Measurements from ENCODE around the gene CEP72.
"Not testable (repeated sequence)": the region's sequence is repeated elsewhere in the genome, so short reads cannot be mapped to it uniquely, and the experiment has no call there.

The CEP72 gene

GRCh38 chr5:581266-581665 is 30.9 kb upstream of the CEP72 start:
- no peak for DNase-seq

DNA sequence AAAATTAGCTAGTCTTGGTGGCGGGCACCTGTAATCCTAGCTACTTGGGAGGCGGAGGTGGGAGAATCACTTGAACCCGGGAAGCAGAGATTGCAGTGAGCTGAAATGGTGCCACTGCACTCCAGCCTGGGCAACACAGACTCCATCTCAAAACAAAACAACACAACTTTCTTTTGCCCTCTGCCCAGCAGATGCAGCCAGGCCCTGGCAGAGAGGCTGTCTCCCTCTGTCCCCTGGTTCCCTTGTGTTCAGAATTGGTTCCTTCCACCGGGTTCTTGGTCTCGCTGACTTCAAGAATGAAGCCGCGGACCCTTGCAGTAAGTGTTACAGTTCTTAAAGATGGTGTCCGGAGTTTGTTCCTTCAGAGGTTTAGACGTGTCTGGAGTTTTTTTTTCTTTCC is 30.2 kb upstream of the CEP72 start:
- no peak for DNase-seq

DNA sequence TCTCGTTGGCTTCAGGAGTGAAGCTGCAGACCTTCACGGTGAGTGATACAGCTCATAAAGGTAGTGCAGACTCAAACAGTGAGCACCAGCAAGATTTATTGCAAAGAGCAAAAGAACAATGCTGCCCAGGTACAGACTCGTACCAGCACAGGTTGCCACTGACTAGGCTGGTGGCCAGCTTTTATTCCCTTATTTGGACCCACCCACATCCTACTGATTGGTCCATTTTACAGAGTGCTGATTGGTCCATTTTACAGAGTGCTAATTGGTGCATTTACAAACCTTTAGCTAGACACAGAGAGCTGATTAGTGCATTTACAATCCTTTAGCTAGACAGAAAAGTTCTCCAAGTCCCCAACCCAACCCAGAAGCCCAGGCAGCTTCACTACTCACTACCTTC is 29.7 kb upstream of the CEP72 start:
- not testable (repeated sequence) for DNase-seq

GRCh38 chr5:582936-583635 is 29.1 kb upstream of the CEP72 start:
- DNase-seq = no peak

GRCh38 chr5:583645-584044 is 28.5 kb upstream of the CEP72 start:
- no peak for DNase-seq

- DNase-seq = no peak
These were observed 27.9 kb upstream of the CEP72 start for GRCh38 chr5:584216-584615.

DNA sequence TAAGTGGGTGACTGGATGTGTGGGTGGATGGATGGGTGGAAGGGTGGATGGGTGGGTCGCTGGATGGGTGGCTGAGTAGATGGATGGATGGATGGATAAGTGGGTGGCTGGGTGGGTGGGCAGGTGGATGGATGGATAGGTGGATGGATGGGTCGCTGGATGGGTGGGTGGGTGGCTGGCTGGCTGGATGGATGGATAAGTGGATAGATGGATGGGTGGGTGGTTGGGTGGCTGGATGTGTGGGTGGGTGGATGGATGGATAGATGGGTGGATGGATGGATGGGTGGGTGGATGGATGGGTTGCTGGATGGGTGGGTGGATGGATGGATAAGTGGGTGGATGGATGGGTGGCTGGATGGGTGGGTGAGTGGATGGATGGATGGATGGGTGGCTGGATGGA is 27.3 kb upstream of the CEP72 start:
- DNase-seq = no peak

DNA sequence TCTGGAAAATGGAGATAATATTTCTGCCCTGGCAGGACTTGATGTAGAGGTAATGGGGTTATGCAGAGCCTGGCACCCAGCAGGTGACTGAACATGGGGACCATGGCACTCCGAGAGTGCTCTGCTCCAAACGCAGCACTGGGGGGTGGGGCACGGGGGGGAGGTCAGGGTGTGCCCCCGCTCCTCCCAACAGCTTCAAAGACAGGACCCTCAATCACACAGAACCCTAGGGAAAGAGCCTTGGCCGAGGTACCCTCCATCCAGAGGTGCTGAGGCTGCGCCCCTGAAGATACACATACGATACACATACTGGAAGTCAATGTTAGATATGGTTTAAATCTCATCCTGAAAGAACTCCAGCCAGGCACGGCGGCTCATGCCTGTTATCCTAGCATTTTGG is 26.6 kb upstream of the CEP72 start:
- no peak for DNase-seq

- no peak for DNase-seq
These were observed 26.0 kb upstream of the CEP72 start for GRCh38 chr5:585962-586628.

GRCh38 chr5:586751-587285 is 25.3 kb upstream of the CEP72 start:
- DNase-seq = no peak

DNA sequence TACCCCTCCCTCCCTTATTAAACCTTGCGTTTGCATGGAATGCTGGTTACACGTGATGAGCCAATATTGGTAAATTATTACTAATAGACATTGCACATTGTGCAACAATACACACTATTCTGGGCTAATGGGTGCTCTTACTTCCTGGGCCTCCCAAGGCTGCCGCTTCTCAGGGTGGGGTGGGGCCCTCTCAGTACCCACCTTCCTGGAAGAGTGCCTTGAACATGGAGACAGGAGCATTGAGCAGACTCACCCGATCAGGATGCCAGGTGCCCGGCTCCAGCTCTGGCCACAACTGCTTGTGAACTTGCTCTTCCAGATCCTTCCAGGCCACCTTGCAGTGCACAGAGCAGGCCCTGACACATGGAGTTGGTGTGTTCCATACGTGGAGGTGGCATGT is 24.7 kb upstream of the CEP72 start:
- DNase-seq = no peak

- no peak for DNase-seq
These were observed 23.6 kb upstream of the CEP72 start for GRCh38 chr5:588406-588995.

DNA sequence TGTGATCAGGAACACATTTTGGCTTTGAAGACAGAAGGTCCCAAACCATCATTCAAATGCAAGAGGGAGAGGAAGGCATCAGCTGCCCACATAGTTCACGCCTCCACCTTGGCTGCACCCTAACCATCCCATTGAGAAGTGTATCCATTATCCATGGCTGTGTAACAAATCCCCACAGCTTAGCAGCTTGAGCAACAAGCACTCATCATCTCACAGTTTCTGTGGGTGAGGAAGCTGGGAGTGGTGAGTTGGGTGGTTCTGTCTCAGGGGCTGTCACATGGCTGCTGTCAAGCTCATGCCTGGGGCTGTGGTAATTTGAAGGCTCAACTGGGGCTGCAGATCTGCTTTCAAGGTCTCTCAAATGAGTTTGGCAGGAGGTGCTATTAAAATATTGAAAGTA is 23.0 kb upstream of the CEP72 start:
- DNase-seq = no peak

DNA sequence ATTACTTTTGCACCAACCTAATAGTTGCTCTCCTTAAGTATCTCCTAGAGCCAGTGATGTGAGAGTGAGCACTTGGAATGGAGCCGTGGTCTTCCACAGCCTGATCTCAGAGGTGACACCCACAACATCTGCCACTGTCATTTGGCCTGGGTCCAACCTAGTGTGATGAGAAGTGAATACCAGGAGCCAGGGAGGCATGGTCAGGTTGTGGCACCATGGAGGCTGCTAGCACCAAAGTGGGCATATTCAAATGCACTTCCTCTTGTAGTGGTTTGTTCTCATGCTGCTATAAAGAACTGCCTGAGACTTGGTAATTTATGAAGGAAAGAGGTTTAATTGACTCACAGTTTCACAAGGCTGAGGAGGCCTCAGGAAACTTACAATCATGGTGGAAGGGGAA is 22.6 kb upstream of the CEP72 start:
- DNase-seq = no peak

DNA sequence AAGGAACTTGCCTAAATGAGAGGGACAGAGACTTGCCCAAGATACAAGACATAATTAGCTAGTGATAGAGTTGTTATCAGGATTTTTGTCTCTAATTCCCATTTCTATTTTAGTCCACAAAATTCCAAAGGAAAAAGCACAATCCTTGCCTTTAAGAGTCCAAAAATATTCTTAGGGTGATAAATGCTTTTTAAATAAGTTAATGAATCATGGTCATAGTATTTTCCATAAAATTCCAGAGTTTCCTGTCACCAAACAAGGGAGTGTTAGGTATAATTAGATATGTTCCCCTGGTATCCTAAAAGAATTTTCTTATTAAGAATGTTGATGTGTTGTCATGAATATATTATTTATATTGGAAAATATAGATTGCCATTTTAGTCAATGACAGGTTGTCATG is 21.8 kb upstream of the CEP72 start:
- DNase-seq = no peak

GRCh38 chr5:591746-592145 is 20.4 kb upstream of the CEP72 start:
- DNase-seq = peak; percentile 97

GRCh38 chr5:592158-592557 is 20.0 kb upstream of the CEP72 start:
- no peak for DNase-seq

DNA sequence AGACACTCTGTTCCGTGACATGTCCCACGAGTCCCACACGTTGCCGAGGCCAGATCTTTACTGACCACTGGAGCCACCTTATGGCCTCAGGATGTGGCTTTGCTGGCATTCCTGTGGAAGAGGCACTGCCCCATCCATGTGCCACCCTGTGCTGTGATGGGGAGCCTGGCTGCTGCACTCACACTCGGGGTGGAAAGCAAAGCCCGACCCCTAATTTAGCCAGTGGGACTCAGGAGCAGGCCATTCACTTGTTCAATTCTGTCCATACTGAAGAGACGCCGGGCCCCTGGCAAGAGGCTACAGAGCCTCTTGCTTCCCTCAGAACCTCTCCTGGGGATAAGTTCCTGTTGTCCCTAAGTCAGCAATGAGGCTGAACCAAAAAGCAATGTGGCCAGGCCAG is 18.6 kb upstream of the CEP72 start:
- DNase-seq = no peak

GRCh38 chr5:594226-594860 is 17.8 kb upstream of the CEP72 start:
- no peak for DNase-seq

GRCh38 chr5:595285-595875 is 16.8 kb upstream of the CEP72 start:
- DNase-seq = no peak

- DNase-seq = no peak
These were observed 14.1 kb upstream of the CEP72 start for GRCh38 chr5:597871-598563.

- DNase-seq = no peak
These were observed 13.6 kb upstream of the CEP72 start for GRCh38 chr5:598564-598890.
